Hematopoietic multipotent progenitor cell treated with erythropoietin and hydrocortisone succinate and interleukin-3 and kit ligand, for 15 days (in vitro differentiated cells): Measurements from ENCODE around the gene CARTPT.

ENCODE experiments used
- DNase-seq: peaks from one replicate; pipeline ENCODE4 v3.0.0-alpha.2; 2015; ENCODE audit warnings: low spot score

Gene CARTPT

GRCh38 chr5:71719063-71719964, at the start of gene CARTPT:
TSS of gene CARTPT (plus strand) at chr5:71719275. CDS start at chr5:71719294, 19 bp downstream.
- DNase-seq = no peak

DNA sequence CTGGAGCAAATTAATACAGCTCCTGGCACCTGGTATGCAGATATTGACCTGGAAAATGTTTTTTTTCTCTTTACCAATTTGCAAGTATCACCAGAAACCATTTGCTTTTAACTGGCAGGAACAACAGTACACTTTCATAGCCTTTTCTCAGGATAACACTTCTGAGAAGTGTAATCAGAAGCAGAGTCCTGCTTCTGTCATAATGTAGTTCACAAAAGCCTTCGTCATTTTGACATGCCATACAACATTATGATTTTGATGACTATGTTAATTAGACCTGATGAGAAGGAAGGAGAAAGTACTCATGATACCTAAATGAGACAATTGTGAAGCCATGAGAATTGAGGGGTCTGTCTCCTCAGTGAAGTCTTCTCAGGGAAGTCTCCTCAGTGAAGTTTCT, 41.1 kb upstream of the CARTPT start:
- no peak for DNase-seq

DNA sequence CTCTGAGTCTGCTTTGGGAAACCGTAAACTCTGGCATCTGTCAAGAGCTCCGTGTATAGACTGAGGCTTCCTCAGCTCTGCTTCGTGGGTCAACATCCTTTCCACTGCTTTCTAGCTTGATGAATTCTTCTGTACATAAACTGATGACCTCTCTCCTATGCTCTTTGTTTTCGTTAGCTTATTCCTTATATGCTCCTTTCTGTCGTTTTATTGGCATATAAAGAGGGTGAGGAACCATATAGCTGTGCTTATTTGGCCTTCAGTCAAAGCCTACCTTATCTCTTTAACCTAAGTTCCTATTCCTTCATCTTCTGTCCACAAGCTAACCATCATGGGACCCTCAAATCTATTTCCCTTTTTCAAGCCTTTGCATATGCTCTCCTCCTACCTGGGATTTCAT, 39.4 kb upstream of the CARTPT start:
- DNase-seq = no peak

GRCh38 chr5:71680510-71680909, 38.6 kb upstream of the CARTPT start:
- DNase-seq = no peak

DNA sequence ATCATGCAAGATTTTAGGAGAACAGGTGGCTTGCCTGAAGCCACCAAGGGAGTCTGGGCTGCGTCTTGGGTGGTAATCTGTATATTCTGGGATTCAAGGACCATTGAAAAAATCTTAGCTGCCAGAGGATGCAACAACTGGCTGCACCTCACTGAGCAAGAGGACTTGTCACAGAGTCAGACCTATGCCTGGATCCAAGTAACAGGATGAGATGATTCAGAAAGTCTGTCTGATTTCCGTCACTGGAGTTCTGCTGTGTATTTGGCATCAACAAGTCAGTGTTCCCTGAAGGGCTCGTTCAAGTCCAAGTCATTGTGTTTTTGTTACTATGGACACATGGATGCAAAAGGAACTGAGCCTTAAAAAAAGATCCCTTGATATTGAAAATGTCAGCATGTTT, 37.8 kb upstream of the CARTPT start:
- DNase-seq = no peak

- no peak for DNase-seq
These were observed 34.8 kb upstream of the CARTPT start for GRCh38 chr5:71684309-71684708.

- no peak for DNase-seq
These were observed 25.1 kb upstream of the CARTPT start for GRCh38 chr5:71693828-71694427.

GRCh38 chr5:71695071-71695470, 24.0 kb upstream of the CARTPT start:
- DNase-seq = no peak

DNA sequence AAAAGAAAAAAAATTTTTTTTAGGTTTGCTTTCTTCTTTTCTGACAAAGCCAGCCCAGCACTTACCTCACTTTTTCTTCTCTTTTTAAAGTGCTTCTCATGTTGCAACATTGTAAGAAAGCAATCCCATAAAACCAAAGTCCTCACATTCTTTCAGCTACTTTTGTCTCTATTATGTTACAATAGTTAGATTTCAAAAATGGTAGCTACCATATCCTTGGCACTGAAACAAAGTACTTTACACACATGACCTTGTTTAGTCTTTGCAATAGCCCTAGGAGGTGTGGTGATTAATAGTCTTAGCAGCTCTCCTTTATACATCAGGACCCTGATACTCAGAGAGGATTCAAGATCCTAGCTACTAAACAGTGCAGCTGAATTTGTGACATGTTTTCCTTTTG, 23.5 kb upstream of the CARTPT start:
- DNase-seq = no peak

- peak; percentile 6 for DNase-seq
These were observed 21.1 kb upstream of the CARTPT start for GRCh38 chr5:71697967-71698366.

DNA sequence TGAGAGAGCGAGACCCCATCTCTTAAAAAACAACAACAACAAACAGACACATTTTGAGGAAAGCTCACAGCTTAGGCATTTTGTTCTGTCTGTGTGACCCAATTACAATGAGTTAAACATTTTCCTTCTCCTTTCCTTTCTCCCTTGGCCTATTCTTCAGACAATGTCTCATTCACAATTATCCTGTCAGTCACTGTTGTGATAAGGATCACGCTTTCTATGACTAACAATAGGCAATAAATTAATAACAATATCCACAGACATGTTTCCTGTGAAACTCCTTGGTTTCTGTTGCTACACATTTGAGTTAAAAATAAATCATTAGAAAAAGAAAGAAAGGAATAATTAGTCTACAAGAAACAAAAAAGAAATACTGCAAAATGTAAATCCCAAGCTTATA, 19.8 kb upstream of the CARTPT start:
- DNase-seq = no peak

- DNase-seq = no peak
These were observed 19.3 kb upstream of the CARTPT start for GRCh38 chr5:71699751-71700150.

DNA sequence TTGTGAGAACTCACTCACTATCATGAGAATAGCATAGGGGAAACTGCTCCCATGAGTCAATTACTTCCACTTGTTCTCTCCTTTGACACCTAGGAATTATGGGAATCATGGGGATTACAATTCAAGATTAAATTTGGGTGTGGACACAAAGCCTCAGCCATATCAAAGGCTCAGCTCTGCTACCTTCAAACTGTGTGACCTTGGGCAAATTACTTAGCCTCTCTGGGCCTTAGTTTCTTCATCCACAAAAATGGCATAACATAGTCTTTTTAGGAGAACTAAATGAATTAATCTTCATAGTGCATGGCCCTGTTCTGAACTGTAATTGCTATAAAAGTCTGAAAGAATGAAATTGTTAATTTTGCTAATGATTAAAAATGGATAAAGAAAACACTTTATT, 18.3 kb upstream of the CARTPT start:
- no peak for DNase-seq

DNA sequence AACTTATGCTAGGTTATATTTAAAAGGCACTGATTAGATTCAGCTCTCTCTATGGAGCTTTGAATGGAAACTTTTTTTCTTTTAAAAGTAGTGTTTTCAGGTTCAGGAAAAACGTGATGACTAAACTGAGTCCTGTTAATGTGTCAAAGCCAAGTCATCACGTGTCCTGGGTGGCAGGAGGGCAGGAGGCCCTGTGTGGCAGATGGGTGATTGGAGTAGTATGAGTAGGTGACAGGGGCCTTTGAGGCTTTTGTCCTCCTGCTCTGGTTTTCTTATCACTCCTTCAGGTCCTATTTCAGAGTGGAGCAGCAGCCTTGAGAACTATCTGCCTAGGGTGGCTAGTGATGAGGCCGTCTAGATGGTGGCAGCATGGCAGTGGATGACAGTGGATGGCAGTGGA, 17.7 kb upstream of the CARTPT start:
- DNase-seq = no peak

DNA sequence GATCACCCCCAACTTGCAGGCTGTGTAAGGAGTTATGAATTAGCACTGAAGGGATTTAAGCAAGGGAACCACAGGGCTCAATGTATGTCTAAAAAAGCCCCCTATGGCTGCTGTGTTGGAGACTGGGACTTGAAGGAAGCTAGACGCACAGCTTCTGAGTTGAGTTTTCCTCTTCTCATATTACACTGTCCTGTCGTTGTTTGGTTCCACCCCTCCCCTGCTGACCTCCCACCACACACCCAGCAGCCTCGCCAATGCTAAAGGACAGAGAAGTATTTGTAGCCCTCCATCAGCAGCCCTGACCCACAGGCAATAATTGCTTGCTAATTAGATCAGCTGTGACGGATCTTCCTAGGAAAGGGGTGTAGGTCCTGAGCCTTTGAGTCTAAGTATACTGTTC, 15.1 kb upstream of the CARTPT start:
- DNase-seq = no peak

DNA sequence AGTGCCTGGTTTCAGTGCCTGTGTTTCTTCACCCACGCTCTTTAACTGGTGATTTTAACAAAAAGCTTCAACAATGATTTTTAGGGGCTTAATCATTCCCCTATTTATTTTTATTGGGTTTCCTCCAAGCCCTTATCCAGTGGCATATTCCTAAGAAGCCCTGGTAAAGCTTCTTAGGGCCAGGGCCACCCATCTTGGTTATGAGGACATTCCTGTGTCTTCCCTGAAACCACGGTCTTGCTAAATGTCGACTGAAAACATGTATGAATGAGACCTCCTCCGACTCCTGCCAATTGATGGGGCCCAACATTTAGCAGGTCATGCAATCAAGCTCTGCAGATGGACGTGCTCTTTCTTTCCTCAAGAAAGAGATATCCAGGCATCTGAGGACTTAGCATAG, 13.7 kb upstream of the CARTPT start:
- no peak for DNase-seq

GRCh38 chr5:71706906-71707305, 12.2 kb upstream of the CARTPT start:
- DNase-seq = no peak

- no peak for DNase-seq
These were observed 7.5 kb upstream of the CARTPT start for GRCh38 chr5:71711610-71712009.

DNA sequence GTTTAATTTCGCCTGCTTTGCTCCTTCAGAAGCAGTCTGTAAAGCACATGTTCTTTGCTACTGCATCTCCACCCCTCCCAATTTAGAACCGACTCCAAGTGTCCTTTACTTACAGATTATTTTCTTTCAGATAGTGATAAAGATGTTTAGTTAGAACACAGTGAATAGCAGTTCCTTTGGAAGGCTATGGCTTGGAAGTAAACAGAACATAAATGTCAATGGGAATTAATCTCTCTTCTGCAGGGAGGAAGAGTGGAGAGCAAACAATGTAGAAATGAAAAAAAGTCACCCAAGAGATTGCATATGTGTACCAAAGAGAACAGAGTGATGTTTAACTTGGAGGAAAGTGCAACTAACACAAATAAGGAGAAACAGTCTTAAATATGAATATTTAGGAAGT, 4.2 kb upstream of the CARTPT start:
- no peak for DNase-seq

DNA sequence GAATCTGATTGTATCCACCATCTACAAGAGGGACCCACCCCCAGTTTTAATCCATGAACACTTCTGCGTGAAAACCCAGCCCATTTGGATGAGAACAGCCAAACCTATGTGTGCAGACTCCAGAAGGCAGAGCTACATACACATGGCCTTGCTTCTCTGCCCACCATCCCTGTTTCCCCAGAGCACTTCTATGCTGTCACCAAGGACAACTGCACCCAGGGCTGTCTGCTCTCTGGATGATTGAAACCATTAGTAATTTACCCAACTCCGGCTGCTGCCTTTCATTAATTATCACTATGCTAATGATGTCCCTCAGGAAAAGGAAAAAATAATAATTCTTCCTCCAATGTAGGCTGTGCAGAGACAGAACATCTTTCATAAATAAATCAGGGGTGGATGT, 8.9 kb downstream of the CARTPT start:
- DNase-seq = no peak

- no peak for DNase-seq
These were observed 11.9 kb downstream of the CARTPT start for GRCh38 chr5:71731015-71731414.

DNA sequence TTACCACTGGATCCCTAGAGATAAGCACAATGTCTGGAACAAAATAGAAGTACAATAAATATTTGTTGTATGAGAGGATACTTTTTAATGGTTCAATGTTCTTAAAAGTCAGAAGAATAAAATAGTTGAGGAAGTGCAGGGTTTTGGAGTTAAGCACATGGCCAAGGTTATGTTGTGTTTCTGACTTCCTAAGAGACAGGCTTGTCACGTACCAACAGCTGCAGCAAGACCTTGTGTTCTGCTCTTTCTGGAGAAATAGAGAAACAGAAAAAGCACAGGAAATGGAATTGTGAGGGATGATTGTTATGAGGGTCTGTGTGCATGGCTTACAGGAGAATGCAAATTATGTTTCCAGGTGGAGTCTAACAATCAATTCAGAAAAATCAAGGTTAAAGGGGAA, 12.9 kb downstream of the CARTPT start:
- no peak for DNase-seq

DNA sequence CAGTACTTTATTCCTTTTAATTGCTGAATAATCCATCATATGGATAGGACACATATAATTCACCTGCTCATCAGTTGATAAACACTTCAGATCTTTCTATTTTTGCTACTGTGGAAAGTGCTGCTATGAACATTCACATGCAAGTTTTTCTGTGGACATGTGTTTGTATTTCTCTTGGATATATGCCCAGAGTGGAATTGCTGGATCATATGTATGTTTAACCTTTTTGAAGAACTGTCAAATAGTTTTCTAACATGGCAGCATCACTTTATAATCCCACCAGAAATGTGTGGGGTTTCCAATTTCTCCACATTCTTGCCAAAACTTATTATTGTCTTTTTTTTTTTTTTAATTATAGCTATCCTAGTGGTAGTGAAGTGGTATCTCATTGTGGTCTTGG, 15.1 kb downstream of the CARTPT start:
- DNase-seq = no peak
